Measurements from ENCODE around the gene AKAP6.

AKAP6 gene

GRCh38 chr14:32823706-32824105 lies 494.6 kb downstream of the AKAP6 start:
- Mint-ChIP-seq H3K36me3 (ENCODE audit: low read depth) (no peaks in the 10 kb centered on the region), H3K27me3 (ENCODE audit: low read depth, poor library complexity) (no peaks in the 10 kb centered on the region), H3K4me1 (peaks cover 25% of the 10 kb centered on the region), H3K27ac (no peak overlapping the region), H3K4me3 (no peak overlapping the region), H3K9me3 (no peaks in the 10 kb centered on the region)
- no peak for TF ChIP-seq CTCF (IDR thresholded peaks at IDR 0.05)
- no peak for DNase-seq

GRCh38 chr14:32824195-32824594 lies 495.1 kb downstream of the AKAP6 start:
- no peaks in the 10 kb centered on the region for H3K9me3 Mint-ChIP-seq
- no peaks in the 10 kb centered on the region for H3K36me3 Mint-ChIP-seq (ENCODE audit: low read depth)
- no peak overlapping the region for H3K4me3 Mint-ChIP-seq
- no peak for TF ChIP-seq CTCF (IDR thresholded peaks at IDR 0.05)
- peaks cover 30% of the 10 kb centered on the region for H3K4me1 Mint-ChIP-seq
- no peaks in the 10 kb centered on the region for H3K27me3 Mint-ChIP-seq (ENCODE audit: low read depth, poor library complexity)
- DNase-seq, result no peak
- no peak overlapping the region for H3K27ac Mint-ChIP-seq

- no peaks in the 10 kb centered on the region for H3K36me3 Mint-ChIP-seq (ENCODE audit: low read depth)
- no peaks in the 10 kb centered on the region for H3K9me3 Mint-ChIP-seq
- peak overlapping the region; percentile 82 for H3K27ac Mint-ChIP-seq
- no peaks in the 10 kb centered on the region for H3K27me3 Mint-ChIP-seq (ENCODE audit: low read depth, poor library complexity)
- TF ChIP-seq CTCF (IDR thresholded peaks at IDR 0.05), result no peak
- DNase-seq, result no peak
- no peak overlapping the region for H3K4me3 Mint-ChIP-seq
- H3K4me1 Mint-ChIP-seq, result peaks cover 35% of the 10 kb centered on the region
These were observed 496.0 kb downstream of the AKAP6 start for GRCh38 chr14:32825058-32825457.

GRCh38 chr14:32826404-32827082 lies 497.4 kb downstream of the AKAP6 start:
- Mint-ChIP-seq H3K27me3 (ENCODE audit: low read depth, poor library complexity) (no peaks in the 10 kb centered on the region), H3K27ac (no peak overlapping the region), H3K4me1 (peaks cover 36% of the 10 kb centered on the region), H3K36me3 (ENCODE audit: low read depth) (no peaks in the 10 kb centered on the region), H3K4me3 (no peak overlapping the region), H3K9me3 (no peaks in the 10 kb centered on the region)
- no peak for TF ChIP-seq CTCF (IDR thresholded peaks at IDR 0.05)
- no peak for DNase-seq

GRCh38 chr14:32827514-32827913 lies 498.4 kb downstream of the AKAP6 start:
- Mint-ChIP-seq H3K9me3 (no peaks in the 10 kb centered on the region), H3K4me1 (peaks cover 36% of the 10 kb centered on the region), H3K36me3 (ENCODE audit: low read depth) (no peaks in the 10 kb centered on the region), H3K27ac (no peak overlapping the region), H3K27me3 (ENCODE audit: low read depth, poor library complexity) (no peaks in the 10 kb centered on the region), H3K4me3 (no peak overlapping the region)
- TF ChIP-seq CTCF (IDR thresholded peaks at IDR 0.05), result no peak
- DNase-seq, result no peak

GRCh38 chr14:32835924-32836323 lies 506.8 kb downstream of the AKAP6 start:
- Mint-ChIP-seq H3K4me1 (no peaks in the 10 kb centered on the region), H3K36me3 (ENCODE audit: low read depth) (no peaks in the 10 kb centered on the region), H3K9me3 (no peaks in the 10 kb centered on the region), H3K27me3 (ENCODE audit: low read depth, poor library complexity) (no peaks in the 10 kb centered on the region), H3K27ac (no peak overlapping the region), H3K4me3 (no peak overlapping the region)
- no peak for DNase-seq
- no peak for TF ChIP-seq CTCF (IDR thresholded peaks at IDR 0.05)
